Spleen (tissue), 11 donors: ENCODE data around the gene SLC13A5. TPM values are rescaled to one million over a fixed set of nuclear protein-coding genes. Genes with fewer than 3 reads are reported as not detected.
"Not testable (repeated sequence)": the region's sequence is repeated elsewhere in the genome, so short reads cannot be mapped to it uniquely, and the experiment has no call there.

Source experiments
- DNase-seq: peaks from one replicate; pipeline ENCODE4 v3.0.0-alpha.2; 2020
- H3K27ac ChIP-seq, 8 donors: fragments of 200-600 bp; sonication (generic) in 7 of 8; 1 replicate in 4 of 8; 2 replicates in 4 of 8; pipeline versions ENCODE4 v1.5.0 to v1.8.0; 2016 to 2021; ENCODE audit warnings: inconsistent platforms in 4 of 8, mild to moderate bottlenecking in 4 of 8, moderate library complexity in 1 of 8
- H3K27me3 ChIP-seq, 7 donors: fragments of 200-600 bp; sonication (generic) in 6 of 7; replicated peaks in 1 of 7; 1 replicate in 4 of 7; 2 replicates in 3 of 7; pipeline versions ENCODE4 v1.5.0 to v1.8.0; 2016 to 2021; ENCODE audit warnings: inconsistent platforms in 3 of 7, mild to moderate bottlenecking in 1 of 7
- H3K36me3 ChIP-seq, 6 donors: fragments of 200-600 bp; sonication (generic) in 5 of 6; 1 replicate in 4 of 6; 2 replicates in 2 of 6; pipeline versions ENCODE4 v1.5.0 to v1.8.0; 2016 to 2021; ENCODE audit warnings: inconsistent platforms in 2 of 6
- H3K4me1 ChIP-seq, 6 donors: fragments of 200-600 bp; sonication (generic) in 5 of 6; 1 replicate in 3 of 6; 2 replicates in 3 of 6; pipeline versions ENCODE4 v1.5.0 to v1.8.0; 2016 to 2021; ENCODE audit warnings: inconsistent platforms in 3 of 6
- H3K4me3 ChIP-seq, 8 donors: fragments of 200-600 bp; sonication (generic) in 7 of 8; 1 replicate in 4 of 8; 2 replicates in 4 of 8; pipeline versions ENCODE4 v1.5.0 to v1.8.0; 2016 to 2021; ENCODE audit warnings: inconsistent platforms in 4 of 8, mild to moderate bottlenecking in 4 of 8, moderate library complexity in 2 of 8
- H3K9me3 ChIP-seq, 8 donors: fragments of 200-600 bp; sonication (generic) in 7 of 8; 1 replicate in 4 of 8; 2 replicates in 4 of 8; pipeline versions ENCODE4 v1.5.0 to v1.8.0; 2016 to 2021; ENCODE audit warnings: inconsistent platforms in 4 of 8
- CTCF ChIP-seq, 11 experiments: fragments of 200-600 bp in 7 of 11; fragments of 450-650 bp in 4 of 11; sonication (generic) in 4 of 11; IDR thresholded peaks in 8 of 11; conservative IDR thresholded peaks in 3 of 11; 1 replicate in 7 of 11; 2 replicates in 4 of 11; pipeline versions ENCODE4 v1.4.0 to v1.8.0; 2016 to 2021; ENCODE audit warnings: antibody characterized with exemption in 11 of 11, inconsistent platforms in 4 of 11, mild to moderate bottlenecking in 1 of 11
- POLR2A ChIP-seq, 3 donors: fragments of 450-650 bp; IDR thresholded peaks; one replicate each; pipeline ENCODE4 v1.5.1; 2017; ENCODE audit warnings: antibody characterized with exemption in 3 of 3, mild to moderate bottlenecking in 1 of 3
- POLR2AphosphoS5 ChIP-seq, 3 donors: sonication (generic); formaldehyde crosslinking; IDR thresholded peaks; one replicate each; pipeline ENCODE4 v1.5.1; 2017; ENCODE audit warnings: antibody characterized with exemption in 3 of 3
- WGBS, 5 donors: extraction: QIAGEN DNeasy Blood & Tissue Kit in 3 of 5; methylation state at CpG; one replicate each; pipeline versions ENCODE4 v1.1.5 to v1.1.7; 2013 to 2018; 5-methylcytosine and 5-hydroxymethylcytosine counted together
- intact Hi-C: fragments of 100-400 bp; cut with DNase I; formaldehyde crosslinking; loops from one replicate; pipeline ENCODE4 v1.15.0; 2023; ENCODE audit warnings: low total_unique reads
- polyA plus RNA-seq, 3 donors: library from polyadenylated mRNA; stranded (reverse); fragments of 200-250 nt; gene quantifications; one replicate each; pipeline ENCODE4 v1.2.1, GENCODE V29; 2013
- total RNA-seq, 7 donors: library from RNA; depleted of rRNA in 3 of 7; stranded (reverse); fragments of >200 nt in 3 of 7; fragmentation: NEBNext Ultra II Directional in 4 of 7; extraction: Animal tissue kit (Norgen Biotek cat#: 25700) in 4 of 7; gene quantifications; one replicate each; pipeline versions ENCODE4 v1.1.0 to v1.2.1, GENCODE V29; 2016 to 2021
- donor health status: healthy with polysubstance abuse.
- donor health status: DM: no; HTN: no; CAD: no; lungs with moderate emphysema.
- donor health status: DM: no; HTN: no; CAD: no.
- donor health status: Bipolar disorder and iron deficiency.
- donor health status: healthy.
- donor health status: DM: no; HTN: no; CAD: no.
- donor health status: DM: yes; HTN: yes; CAD: no.

The SLC13A5 gene
- total and polyA plus RNA-seq, 10 donors, result 1.0 to 18.4 (median 5.4) TPM

- Histone ChIP-seq H3K4me3 (no peak overlapping the region), H3K4me1 (peaks cover 12 to 78% (median 53%) of the 10 kb centered on the region in 6 donors)
- DNase-seq, result peak; percentile 80
Observed at GRCh38 chr17:6753006-6753445, 39.9 kb upstream of the SLC13A5 start.

DNA sequence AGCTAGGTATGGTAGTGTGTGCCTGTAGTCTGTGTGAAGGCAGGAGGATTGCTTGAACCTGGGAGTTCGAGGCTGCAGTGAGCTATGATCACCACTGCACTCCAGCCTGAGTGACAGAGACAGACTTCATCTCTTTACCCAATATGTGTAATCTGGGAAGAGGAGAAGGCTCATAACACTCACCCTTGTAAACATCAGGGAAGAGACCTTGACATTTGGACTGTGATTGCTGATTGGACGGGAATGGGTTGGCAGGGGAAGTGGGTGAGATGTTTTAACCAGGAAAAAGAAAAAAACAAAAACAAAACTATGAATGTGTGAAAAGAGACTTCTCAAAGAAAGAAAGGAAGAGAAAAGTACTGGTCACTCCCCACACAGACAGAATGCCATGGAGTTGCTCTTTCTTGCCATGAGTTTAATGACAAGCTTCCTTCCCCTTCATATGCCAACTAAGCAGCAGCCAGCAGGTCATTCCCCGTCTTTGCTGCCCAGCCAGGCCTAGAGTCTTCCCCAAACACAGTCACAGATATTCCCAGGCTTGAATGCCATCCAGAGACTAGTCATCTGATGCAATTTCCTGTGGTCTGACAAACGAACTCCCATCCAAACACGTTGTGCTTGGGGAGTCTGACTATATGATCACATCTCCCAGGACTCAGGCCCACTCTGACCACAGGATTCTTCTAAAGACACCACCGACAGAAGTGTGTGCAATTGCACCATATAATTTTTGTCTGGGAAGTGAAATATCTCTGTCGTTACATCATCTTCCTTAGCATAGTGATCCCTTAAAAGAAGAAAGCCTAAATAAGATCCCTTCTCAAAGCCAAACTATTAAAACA, 39.1 kb upstream of the SLC13A5 start:
- Histone ChIP-seq H3K36me3 (no peaks in the 10 kb centered on the region), H3K4me3 (no peak overlapping the region), H3K27ac (peak overlapping the region; percentile 58 to 90 (median 83)), H3K27me3 (no peaks in the 10 kb centered on the region), H3K4me1 (peaks cover 4 to 70% (median 46%) of the 10 kb centered on the region in 6 donors), H3K9me3 (no peaks in the 10 kb centered on the region)
- intact Hi-C loops, result no loop called here
- TF ChIP-seq CTCF (IDR thresholded peaks at IDR 0.05 in 8 of 11, conservative IDR thresholded peaks at IDR 0.05 in 3 of 11) (no peak), POLR2AphosphoS5 (IDR thresholded peaks at IDR 0.05) (peak in 1 of 3 donors; percentile 37)
- whole genome bisulfite sequencing, 5 donors, result 19 to 39% (median 30%) methylated on average over 7 of the region's 7 CpGs
- no peak for DNase-seq

More at GRCh38 chr17:6753006-6753445, 39.9 kb upstream of the SLC13A5 start:
- intact Hi-C loops, result no loop called here
- Histone ChIP-seq H3K27me3 (no peaks in the 10 kb centered on the region), H3K9me3 (no peaks in the 10 kb centered on the region), H3K36me3 (peaks cover 0 to 5% (median 0%) of the 10 kb centered on the region in 6 donors), H3K27ac (peak overlapping the region; percentile 58 to 90 (median 83))
- 7 to 17% (median 15%) methylated on average over 8 to 9 of the region's 9 CpGs for WGBS, 5 donors
- no peak for TF ChIP-seq CTCF (IDR thresholded peaks at IDR 0.05 in 8 of 11, conservative IDR thresholded peaks at IDR 0.05 in 3 of 11)
- TF ChIP-seq POLR2AphosphoS5 (IDR thresholded peaks at IDR 0.05), result peak in 2 of 3 donors; percentile 49 to 68

DNA sequence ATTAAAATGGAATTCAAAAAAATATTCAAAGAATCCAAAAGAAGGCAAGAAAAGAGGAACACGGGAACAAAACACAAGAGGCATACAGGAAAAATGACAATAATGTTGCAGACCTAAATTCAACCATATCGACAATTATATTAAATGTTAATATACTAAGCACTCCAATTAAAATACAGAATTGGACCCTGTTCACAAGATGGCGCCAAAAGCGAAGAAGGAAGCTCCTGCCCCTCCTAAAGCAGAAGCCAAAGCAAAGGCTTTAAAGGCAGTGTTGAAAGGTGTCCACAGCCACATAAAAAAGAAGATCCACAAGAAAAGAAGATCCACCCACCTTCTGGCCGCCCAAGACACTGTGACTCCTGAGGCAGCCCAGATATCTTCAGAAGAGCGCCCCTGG, 36.4 kb upstream of the SLC13A5 start:
- intact Hi-C loops, result no loop called here
- H3K9me3 ChIP-seq, result no peaks in the 10 kb centered on the region
- H3K36me3 ChIP-seq, result no peaks in the 10 kb centered on the region
- H3K27ac ChIP-seq, result no peak overlapping the region
- no peak overlapping the region for H3K4me3 ChIP-seq
- peaks cover 0 to 43% (median 26%) of the 10 kb centered on the region in 6 donors for H3K4me1 ChIP-seq
- DNase-seq, result no peak
- no peak for TF ChIP-seq POLR2AphosphoS5 (IDR thresholded peaks at IDR 0.05)
- TF ChIP-seq CTCF (IDR thresholded peaks at IDR 0.05 in 8 of 11, conservative IDR thresholded peaks at IDR 0.05 in 3 of 11), result no peak
- no peak for TF ChIP-seq POLR2A (IDR thresholded peaks at IDR 0.05)
- H3K27me3 ChIP-seq, result peaks cover 0 to 10% (median 0%) of the 10 kb centered on the region in 7 donors
- 72 to 86% (median 82%) methylated on average over 6 of the region's 6 CpGs for WGBS, 5 donors

DNA sequence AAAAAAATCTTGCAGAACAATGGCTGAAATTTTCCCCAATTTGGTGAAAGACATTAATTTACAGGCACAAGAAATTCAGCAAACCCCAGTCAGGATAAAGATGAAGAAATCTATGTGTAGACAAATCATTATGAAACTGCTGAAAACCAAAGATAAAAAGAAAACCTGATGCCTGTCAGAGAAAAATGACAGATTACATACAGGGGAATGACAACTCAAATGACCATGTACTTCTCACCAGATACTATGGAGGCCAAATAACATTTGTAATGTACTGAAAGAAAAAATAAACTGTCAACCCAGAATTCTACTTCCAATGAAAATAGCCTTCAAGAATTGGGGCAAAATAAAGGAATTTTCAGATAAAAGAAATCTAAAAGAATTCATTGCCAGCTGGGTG, 35.4 kb upstream of the SLC13A5 start:
- intact Hi-C loops, result no loop called here
- Histone ChIP-seq H3K4me3 (no peak overlapping the region), H3K27ac (no peak overlapping the region), H3K27me3 (peaks cover 0 to 10% (median 0%) of the 10 kb centered on the region in 7 donors), H3K4me1 (peaks cover 0 to 34% (median 21%) of the 10 kb centered on the region in 6 donors), H3K36me3 (no peaks in the 10 kb centered on the region), H3K9me3 (no peaks in the 10 kb centered on the region)
- DNase-seq, result no peak
- TF ChIP-seq POLR2A (IDR thresholded peaks at IDR 0.05) (no peak), POLR2AphosphoS5 (IDR thresholded peaks at IDR 0.05) (no peak)

GRCh38 chr17:6746665-6747064, 33.5 kb upstream of the SLC13A5 start:
- H3K27me3 ChIP-seq, result peaks cover 0 to 16% (median 0%) of the 10 kb centered on the region in 7 donors
- intact Hi-C loops, result not testable (repeated sequence)

More at GRCh38 chr17:6746665-6747064, 33.5 kb upstream of the SLC13A5 start:
- not testable (repeated sequence) for H3K9me3 ChIP-seq, DNase-seq, H3K4me3 ChIP-seq, H3K36me3 ChIP-seq, H3K27ac ChIP-seq
- WGBS, 5 donors, result 91 to 94% (median 93%) methylated on average over 6 of the region's 6 CpGs
- peaks cover 0 to 14% (median 2%) of the 10 kb centered on the region in 6 donors for H3K4me1 ChIP-seq
